ENCODE results near the gene USP48.

- TF ChIP-seq CTCF (conservative IDR thresholded peaks at IDR 0.05; ENCODE audit: low read length) = no peak
- TF ChIP-seq EZH2phosphoT487 (IDR thresholded peaks at IDR 0.05; ENCODE audit: borderline replicate concordance) = no peak
Measured at GRCh38 chr1:21643624-21644023, 139.3 kb downstream of the USP48 start.
